ENCODE data around the gene APEH.

DNA sequence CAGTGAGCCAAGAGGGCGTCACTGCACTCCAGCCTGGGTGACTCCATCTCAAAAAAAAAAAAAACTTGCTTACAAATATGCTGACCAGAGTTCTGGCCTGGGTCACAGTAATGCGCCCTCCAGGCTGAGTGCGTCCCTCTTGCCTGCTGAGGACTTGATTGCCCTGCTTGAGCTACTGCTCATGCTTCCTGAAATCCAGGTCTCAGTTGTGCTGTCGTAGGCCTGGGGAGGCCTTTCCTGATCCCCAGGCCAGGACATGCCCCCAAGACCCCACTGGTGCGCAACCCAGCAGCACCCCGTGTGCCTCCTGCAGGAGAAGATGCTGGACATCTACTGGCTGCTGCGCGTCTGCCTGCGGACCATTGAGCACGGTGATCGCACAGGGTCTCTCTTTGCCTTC lies 38.0 kb downstream of the APEH start:
- TF ChIP-seq, protein P1, sequence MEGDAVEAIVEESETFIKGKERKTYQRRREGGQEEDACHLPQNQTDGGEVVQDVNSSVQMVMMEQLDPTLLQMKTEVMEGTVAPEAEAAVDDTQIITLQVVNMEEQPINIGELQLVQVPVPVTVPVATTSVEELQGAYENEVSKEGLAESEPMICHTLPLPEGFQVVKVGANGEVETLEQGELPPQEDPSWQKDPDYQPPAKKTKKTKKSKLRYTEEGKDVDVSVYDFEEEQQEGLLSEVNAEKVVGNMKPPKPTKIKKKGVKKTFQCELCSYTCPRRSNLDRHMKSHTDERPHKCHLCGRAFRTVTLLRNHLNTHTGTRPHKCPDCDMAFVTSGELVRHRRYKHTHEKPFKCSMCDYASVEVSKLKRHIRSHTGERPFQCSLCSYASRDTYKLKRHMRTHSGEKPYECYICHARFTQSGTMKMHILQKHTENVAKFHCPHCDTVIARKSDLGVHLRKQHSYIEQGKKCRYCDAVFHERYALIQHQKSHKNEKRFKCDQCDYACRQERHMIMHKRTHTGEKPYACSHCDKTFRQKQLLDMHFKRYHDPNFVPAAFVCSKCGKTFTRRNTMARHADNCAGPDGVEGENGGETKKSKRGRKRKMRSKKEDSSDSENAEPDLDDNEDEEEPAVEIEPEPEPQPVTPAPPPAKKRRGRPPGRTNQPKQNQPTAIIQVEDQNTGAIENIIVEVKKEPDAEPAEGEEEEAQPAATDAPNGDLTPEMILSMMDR (IDR thresholded peaks at IDR 0.05), result no peak
- TF ChIP-seq POLR2A (IDR thresholded peaks at IDR 0.05), result no peak
